ENCODE results near the gene MAP7D3.

DNA sequence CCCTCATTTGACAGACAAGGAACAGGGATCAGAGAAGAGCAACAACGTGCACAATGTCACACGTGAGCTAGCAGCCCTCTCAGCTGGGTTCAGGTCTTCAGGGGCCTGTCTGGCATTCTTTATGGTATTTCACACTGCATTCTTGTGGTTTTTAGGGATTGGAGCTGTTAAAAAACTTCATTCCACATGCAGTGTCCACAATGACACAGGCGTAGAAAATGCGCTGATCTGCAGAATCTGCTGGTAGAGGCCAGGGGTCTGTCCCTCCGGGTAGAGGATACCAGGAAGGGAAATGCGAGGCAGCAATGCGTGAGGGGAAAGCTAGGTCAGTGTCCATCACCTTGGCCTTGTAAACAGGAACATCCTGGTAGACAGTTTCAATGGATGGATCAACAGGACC, 36.6 kb downstream of the MAP7D3 start:
- TF ChIP-seq, protein P1, sequence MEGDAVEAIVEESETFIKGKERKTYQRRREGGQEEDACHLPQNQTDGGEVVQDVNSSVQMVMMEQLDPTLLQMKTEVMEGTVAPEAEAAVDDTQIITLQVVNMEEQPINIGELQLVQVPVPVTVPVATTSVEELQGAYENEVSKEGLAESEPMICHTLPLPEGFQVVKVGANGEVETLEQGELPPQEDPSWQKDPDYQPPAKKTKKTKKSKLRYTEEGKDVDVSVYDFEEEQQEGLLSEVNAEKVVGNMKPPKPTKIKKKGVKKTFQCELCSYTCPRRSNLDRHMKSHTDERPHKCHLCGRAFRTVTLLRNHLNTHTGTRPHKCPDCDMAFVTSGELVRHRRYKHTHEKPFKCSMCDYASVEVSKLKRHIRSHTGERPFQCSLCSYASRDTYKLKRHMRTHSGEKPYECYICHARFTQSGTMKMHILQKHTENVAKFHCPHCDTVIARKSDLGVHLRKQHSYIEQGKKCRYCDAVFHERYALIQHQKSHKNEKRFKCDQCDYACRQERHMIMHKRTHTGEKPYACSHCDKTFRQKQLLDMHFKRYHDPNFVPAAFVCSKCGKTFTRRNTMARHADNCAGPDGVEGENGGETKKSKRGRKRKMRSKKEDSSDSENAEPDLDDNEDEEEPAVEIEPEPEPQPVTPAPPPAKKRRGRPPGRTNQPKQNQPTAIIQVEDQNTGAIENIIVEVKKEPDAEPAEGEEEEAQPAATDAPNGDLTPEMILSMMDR (IDR thresholded peaks at IDR 0.05; ENCODE audit: low read length) = no peak
- TF ChIP-seq EZH2 (optimal IDR thresholded peaks at IDR 0.05; ENCODE audit: low read depth, low read length) = no peak
